Embryonic facial prominence (tissue), 1 donor: ENCODE data around the gene DMXL1.

ENCODE experiments used
- DNase-seq: peaks from one replicate; pipeline ENCODE4 v3.0.0-alpha.2; 2016; ENCODE audit errors: extremely low spot score

DMXL1 gene

GRCh38 chr5:119288379-119289033 lies 217.6 kb downstream of the DMXL1 start:
- no peak for DNase-seq

DNA sequence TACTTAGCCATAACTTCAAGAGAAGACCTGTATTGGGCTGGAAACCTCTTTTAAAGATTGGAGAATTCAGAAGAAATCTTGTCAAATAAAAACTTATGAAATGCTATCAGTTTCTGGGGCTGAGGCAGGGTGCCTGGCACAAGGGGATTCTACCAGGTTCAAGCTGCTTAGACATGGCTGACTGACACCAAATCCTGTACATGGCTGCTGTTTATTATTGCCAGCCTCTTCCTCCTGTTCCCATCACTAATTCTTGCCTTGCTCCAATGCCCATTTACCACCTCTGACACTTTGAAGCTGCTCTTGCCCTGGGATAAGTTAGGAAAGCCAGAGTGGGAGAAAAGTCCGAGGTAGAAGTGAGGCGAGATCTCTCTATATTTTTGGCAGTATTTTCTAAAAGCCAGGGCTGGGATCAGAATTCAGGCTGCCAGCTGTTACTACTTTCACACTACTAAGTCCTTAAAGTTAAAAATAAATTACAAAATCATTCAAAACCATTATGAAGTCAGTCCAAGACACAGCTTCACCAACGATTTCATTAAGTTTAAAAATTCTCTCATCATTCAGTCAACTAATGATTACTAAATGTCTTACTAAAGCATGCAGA lies 218.7 kb downstream of the DMXL1 start:
- DNase-seq, result no peak

GRCh38 chr5:119290161-119290569 lies 219.3 kb downstream of the DMXL1 start:
- DNase-seq, result no peak

DNA sequence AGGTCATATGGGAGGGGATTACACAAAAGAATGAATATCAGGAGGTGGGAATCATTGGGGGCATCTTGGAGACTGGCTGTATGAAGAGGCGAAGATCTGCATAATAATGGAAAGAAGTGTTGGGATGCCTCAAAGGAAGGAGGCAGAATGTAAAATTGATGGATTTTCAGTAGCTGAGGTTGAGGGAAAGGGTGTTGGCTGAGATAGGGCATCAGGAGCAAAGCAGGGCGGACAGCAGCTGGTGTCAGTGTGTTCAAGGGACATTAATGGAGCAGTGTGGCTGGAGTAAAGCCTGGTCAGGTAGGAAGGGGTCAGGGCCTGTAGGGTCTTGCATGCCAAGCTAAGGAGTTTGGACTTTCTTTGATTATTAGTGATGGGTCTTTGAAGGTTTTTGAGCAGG lies 219.7 kb downstream of the DMXL1 start:
- DNase-seq, result no peak

- DNase-seq, result no peak
These were observed 220.2 kb downstream of the DMXL1 start for GRCh38 chr5:119291056-119291455.

DNA sequence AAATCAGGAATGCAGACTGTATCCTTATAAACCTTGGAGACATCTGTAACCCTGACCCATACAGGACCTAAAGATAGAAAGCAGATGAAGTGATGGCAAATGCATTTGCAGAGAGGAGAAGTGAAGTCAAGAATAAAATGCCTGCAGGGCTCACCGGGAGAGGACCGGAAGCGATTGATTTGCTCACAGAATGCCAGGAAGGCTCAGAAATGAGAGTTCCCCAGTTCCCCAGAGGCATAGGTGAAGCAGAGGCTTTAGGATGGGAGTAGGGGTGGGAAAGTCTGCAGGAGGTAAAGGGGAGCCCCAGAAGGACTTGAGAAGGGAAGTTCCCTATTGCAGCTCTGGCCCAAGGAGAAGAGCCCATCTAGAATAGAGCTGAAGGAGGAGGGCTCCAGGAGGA lies 221.0 kb downstream of the DMXL1 start:
- DNase-seq, result no peak

DNA sequence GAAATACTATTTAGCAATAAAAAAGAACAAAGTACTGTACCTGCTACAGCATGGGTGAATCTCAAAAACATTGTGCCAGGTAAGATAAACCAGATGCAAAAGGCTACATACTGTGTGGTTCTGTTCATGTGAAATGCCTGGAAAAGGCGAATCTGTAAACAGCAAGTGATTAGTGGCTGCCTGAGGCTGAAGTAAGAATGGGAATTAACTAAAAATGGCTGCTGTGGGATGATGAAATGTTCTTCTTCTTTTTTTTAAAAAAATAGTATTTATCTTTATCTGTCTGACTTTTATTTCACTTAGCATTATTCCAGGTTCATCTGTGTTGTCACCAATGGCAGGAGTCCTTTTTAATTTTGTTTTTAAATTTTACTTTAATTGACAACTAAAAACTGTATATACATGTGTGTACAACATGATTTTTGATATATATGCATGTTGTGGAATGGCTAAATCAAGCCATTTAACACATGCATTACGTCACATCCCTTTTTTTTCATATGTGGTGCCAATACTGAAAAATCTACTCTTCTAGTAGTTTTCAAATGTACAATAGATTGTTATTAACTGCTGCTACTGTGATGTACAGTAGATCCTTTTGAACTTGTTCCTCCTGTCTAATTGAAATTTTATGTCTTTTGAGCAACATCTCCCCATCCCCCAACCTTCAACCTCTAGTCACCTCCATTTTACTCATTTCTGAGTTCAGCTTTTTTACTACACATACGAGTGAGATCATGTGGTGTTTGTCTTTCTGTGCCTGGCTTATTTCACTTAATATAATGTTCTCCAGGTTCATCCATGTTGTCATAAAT lies 222.0 kb downstream of the DMXL1 start:
- no peak for DNase-seq

DNA sequence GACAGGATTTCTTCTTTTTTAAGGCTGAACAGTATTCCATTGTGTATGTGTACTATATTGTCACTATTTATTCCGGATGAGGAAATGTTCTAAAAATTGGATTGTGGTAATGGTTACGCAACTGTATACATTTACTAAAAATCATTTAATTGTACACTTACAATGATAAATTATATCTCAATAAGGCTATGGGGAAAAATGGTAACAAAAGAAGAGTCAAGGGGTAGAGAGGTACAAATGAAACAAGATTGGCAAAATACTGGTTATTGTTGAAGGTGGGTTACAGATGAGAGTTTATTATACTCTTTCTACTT lies 222.6 kb downstream of the DMXL1 start:
- no peak for DNase-seq
